CD4-positive, alpha-beta T cell treated with Interferon alpha-2 for 1 hour (primary cell): ENCODE data around the gene MAB21L4.
A peak's percentile ranks its signal among the peaks of the same experiment; 100 is the strongest.

Experiments used
- DNase-seq, 2 donors: peaks; one replicate each; pipeline ENCODE4 v3.0.0-alpha.2; 2020 to 2022

The MAB21L4 gene

DNA sequence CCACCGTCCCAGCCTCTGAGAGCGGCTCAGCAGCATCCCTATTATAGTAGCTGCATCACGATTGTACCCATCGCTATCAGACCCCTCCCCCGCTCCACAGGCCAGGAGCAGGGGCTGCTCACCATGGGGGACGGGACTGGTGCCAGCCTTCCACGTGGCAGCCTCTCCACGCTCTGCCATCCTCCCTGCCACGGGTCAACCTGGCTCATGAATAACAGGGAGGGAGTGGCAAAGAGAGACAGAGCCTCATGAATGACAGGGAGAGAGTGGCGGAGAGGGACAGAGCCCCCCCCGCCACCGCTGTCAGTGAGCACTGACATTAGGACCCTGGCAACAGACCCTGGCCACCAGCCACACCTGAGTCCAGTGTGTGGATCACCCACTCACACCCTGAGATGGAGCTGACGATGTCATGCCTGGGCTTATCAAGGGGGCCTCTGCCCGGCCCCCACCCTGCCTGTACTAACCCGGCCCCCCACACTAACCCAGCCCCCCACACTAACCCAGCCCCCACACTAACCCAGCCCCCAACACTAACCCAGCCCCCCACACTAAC lies 27.1 kb upstream of the MAB21L4 start:
- peak in 1 of 2 donors; percentile 0 for DNase-seq

GRCh38 chr2:240922245-240922981 lies 26.5 kb upstream of the MAB21L4 start:
- peak in 1 of 2 donors; percentile 1 for DNase-seq

GRCh38 chr2:240921995-240922244 lies 26.0 kb upstream of the MAB21L4 start:
- no peak for DNase-seq

DNA sequence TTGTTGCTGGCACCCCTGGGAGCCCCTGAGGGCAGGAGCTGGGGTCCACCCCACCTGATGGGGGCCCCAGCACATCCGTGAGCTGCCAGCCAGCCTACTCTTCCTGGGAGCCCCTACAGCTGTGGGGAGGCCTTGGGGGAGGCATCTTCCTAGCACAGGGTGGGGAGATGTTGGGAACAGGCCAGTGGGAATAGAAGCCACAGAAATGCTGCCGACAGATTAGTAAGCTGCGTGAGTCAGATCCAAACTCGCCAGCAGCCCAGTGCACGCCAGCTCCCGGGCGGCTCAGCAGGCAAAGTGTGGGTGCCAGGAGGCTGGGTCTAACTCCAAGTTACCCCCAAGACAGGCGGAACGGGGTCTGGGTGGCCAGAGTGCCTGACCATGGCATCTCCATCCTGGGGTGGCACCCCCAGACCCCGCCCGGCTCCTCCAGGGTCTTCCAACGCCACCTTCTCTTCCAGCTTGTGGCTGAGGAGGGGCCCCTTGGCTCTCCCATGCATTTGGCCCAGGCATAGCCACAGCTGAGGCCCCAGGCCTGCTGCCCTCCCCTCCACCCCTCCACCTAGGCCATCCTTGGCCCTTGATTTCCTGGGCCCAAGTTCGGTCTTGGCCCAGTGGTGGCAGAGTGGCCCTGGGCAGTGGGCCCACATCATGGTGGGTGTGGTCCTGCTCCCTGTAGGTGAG lies 25.5 kb upstream of the MAB21L4 start:
- DNase-seq = peak in 1 of 2 donors; percentile 0

- no peak for DNase-seq
Measured at GRCh38 chr2:240920783-240921231, 24.9 kb upstream of the MAB21L4 start.

GRCh38 chr2:240919786-240920782 lies 24.1 kb upstream of the MAB21L4 start:
- DNase-seq = no peak

DNA sequence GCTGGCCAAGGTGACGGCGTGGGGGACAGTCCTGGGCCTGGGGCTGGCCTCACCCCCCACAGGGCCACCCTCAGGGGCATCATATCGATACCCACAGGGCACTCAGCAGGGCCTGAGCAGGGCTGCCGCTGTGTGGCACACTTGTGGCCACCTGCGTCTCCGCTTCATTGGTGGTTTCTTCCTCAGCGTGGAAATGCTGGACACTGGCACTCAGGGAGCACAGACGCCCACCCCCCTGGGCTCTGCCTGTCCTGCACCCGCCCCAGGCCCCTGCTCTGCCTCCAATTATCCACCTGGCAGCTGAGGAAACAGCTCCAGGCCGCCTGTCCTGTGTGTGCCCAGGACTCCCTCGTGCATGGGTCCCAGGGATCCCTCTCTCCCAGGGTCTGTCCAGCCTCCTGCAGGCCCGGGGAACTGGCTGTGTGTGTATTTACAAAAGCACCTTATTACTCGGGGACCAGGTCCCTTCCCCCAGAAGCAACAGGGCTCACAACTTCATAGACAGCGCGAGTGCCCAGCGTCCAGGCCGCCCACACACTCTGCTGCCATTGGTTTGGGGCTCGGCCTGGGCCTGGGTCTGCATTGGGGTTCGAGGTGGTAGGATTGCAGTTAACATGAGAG lies 23.3 kb upstream of the MAB21L4 start:
- DNase-seq = no peak

DNA sequence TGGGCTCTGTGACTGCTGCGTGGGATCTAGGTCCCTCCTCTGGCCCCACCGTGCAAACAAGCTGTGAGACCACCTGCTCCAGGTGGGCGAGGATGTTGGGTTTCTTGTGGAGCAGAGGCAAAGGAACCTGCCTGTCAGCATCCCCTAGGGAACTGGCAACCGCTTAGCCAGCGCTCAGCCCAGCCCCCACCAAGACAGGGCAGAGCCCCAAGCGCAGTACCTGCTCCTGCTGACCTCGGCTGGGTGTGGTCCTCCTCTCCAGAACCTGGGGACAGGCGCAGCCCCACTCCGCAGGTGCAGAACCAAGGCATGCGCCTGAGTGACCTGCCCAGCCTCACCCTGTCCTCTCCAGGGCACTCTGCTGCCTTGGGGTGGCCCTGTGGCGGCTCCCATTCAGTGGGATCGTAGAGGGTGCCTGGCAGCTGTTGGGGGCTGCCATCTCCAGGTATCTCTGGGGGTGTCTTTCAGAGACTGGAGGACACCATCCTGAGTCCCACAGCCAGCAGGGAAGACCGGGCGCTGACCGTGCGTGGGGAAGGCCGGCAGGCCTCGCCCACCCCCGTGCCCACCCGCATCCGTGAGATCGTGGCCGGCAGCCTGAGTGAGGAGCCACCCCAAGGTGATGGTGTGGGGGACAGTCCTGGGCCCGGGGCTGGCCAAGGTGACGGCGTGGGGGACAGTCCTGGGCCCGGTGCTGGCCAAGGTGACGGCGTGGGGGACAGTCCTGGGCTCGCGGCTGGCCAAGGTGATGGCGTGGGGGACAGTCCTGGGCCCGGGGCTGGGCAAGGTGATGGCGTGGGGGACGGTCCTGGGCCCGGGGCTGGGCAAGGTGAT lies 22.5 kb upstream of the MAB21L4 start:
- DNase-seq = no peak

- DNase-seq = no peak
Measured at GRCh38 chr2:240917684-240918257, 21.8 kb upstream of the MAB21L4 start.

DNA sequence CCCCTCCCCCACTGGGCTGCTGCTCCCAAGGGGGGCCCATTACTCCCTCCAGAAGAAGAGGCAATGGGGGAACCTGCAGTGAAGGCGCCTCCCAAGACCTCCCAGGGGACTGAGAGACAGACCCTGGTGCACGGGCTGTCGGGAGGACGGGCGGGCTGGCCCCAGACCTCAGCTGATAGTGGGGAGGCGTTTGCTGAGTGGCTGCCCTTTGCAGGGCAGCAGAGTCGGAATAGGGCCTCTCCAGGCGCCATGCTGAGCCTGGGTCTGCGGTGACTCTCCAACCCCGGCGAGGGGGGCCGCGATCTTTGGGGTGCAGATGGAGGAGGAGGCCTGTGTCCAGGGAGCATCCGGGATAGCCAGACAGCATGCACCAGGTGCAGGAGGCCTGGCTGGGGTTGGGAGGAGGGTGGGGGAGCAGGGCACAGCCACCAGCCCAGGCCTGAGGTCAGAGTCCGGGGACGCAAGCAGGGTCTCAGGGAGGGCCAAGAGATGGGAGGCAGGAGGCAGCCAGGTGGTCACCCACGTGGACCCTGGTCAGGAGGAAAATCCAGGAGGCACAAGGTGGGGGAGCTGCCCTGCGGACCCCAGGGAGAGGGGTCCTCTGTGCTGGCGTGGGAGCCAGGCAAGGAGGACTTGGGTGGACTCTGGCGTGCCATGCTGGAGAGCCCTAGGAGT lies 21.2 kb upstream of the MAB21L4 start:
- no peak for DNase-seq

- DNase-seq = no peak
Measured at GRCh38 chr2:240916571-240917008, 20.6 kb upstream of the MAB21L4 start.

DNA sequence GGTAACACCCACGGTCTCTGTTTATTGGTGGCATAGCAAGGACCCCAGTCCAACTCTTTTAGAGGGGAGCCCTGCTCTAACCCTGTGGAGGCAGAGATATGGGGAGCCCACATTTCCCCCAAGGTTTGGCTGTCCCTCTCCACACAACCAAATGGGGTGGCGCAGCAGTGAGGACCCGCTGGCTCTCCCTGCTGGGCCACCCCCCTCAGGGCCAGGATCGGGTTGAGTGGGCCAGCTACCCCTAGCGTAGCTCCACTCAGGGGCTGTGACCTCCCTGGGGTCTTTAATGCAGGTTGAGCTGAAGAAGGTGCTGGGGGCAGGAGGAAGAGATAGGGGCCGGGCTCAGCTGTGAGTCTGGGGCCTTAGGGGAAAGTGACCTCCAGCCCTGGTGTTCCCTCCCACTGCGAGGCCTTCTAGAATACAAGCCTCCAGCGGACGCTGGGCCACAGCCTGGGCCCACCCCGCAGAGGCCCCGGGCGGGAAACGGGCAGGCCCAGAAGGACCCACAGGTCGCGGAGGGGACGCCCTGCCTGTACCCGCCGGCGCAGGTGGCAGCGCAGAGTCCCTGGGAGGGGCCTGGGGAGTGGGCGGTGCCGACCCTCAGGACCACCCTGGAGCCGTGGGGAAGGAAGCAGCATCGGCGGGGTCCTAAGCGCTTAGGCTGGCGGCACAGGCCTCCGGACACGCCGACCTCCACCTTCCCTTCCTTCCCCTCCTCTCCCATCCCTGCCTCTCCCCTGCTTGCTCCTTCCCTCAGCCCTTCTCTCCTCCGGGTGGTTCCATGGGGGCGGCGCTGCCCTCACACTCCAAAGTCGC lies 19.8 kb upstream of the MAB21L4 start:
- DNase-seq = no peak

DNA sequence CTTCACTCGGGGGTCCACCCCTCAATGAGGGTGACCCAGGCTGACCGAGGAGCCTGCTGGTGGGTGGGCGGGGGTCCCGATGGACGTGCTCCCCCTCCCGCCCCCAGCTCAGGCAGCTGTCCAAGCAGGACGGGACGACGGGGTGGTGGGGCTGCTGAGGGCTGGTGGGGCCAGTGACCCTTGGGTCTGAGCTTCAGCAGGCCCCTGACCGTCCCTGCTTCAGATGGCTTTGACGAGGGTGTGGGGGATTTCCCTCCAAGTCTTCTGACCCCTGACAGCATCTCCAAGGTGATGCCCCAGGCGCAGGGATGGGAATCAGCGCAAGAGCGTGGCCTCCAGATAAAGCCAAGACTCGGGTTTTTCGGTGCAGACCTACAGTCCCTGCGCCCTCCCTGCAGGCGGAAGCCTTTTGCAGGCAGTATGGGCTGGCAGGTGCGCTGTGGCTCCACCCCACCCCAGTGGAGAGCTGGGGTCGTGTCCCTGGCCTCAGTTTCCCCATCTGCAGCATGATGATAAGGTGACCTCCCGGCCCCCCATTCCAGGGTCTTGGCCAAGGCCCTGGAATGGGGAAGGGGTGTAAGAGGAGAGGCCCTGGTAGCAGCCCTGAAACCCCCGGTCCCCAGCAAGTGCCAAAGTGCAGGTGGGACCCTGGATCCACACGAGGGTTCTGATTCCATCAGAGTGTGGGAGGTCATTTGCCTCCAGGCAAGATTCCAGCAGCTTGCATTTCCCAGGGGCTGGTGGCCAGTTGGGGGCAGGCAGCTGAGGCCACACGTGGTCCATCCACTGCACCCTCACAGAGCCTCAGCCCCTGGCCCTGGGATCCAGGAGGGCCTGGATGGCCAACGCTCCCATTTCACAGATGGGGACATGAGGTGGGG lies 18.9 kb upstream of the MAB21L4 start:
- no peak for DNase-seq

- peak; percentile 42 to 56 for DNase-seq
Measured at GRCh38 chr2:240913810-240914644, 18.1 kb upstream of the MAB21L4 start.

GRCh38 chr2:240912878-240913809 lies 17.2 kb upstream of the MAB21L4 start:
- no peak for DNase-seq

- DNase-seq = no peak
Measured at GRCh38 chr2:240911641-240912265, 15.8 kb upstream of the MAB21L4 start.
